Measurements from ENCODE around the gene C10orf67.
"Not testable (repeated sequence)": the region's sequence is repeated elsewhere in the genome, so short reads cannot be mapped to it uniquely, and the experiment has no call there.

The C10orf67 gene

GRCh38 chr10:23362879-23363792, 18.5 kb upstream of the C10orf67 start:
- no peak for DNase-seq (ENCODE audit: low read depth, low spot score)

- no peak for DNase-seq (ENCODE audit: low read depth, low spot score)
These were observed 17.7 kb upstream of the C10orf67 start for GRCh38 chr10:23362069-23362830.

- no peak for DNase-seq (ENCODE audit: low read depth, low spot score)
These were observed 17.1 kb upstream of the C10orf67 start for GRCh38 chr10:23361665-23362064.

- DNase-seq (ENCODE audit: low read depth, low spot score) = no peak
These were observed 15.2 kb upstream of the C10orf67 start for GRCh38 chr10:23359692-23360380.

- no peak for DNase-seq (ENCODE audit: low read depth, low spot score)
These were observed 13.8 kb upstream of the C10orf67 start for GRCh38 chr10:23358357-23358756.

GRCh38 chr10:23354630-23355279, 10.2 kb upstream of the C10orf67 start:
- DNase-seq (ENCODE audit: low read depth, low spot score) = no peak

- no peak for DNase-seq (ENCODE audit: low read depth, low spot score)
These were observed 7.4 kb upstream of the C10orf67 start for GRCh38 chr10:23351926-23352519.

- not testable (repeated sequence) for DNase-seq (ENCODE audit: low read depth, low spot score)
These were observed 6.1 kb upstream of the C10orf67 start for GRCh38 chr10:23350706-23351105.

- DNase-seq (ENCODE audit: low read depth, low spot score) = no peak
These were observed 1.3 kb upstream of the C10orf67 start for GRCh38 chr10:23345861-23346260.

- no peak for DNase-seq (ENCODE audit: low read depth, low spot score)
These were observed 881 bp downstream of the C10orf67 start for GRCh38 chr10:23343591-23344240.

GRCh38 chr10:23342213-23342884, 2.2 kb downstream of the C10orf67 start:
- no peak for DNase-seq (ENCODE audit: low read depth, low spot score)

- no peak for DNase-seq (ENCODE audit: low read depth, low spot score)
These were observed 3.6 kb downstream of the C10orf67 start for GRCh38 chr10:23341004-23341403.

GRCh38 chr10:23340354-23340753, 4.2 kb downstream of the C10orf67 start:
- no peak for DNase-seq (ENCODE audit: low read depth, low spot score)

- DNase-seq (ENCODE audit: low read depth, low spot score) = no peak
These were observed 5.7 kb downstream of the C10orf67 start for GRCh38 chr10:23338886-23339285.

- DNase-seq (ENCODE audit: low read depth, low spot score) = no peak
These were observed 6.3 kb downstream of the C10orf67 start for GRCh38 chr10:23338155-23338828.

- DNase-seq (ENCODE audit: low read depth, low spot score) = no peak
These were observed 7.0 kb downstream of the C10orf67 start for GRCh38 chr10:23337616-23338015.

GRCh38 chr10:23331567-23332301, 12.9 kb downstream of the C10orf67 start:
- DNase-seq (ENCODE audit: low read depth, low spot score) = no peak

GRCh38 chr10:23330948-23331347, 13.6 kb downstream of the C10orf67 start:
- no peak for DNase-seq (ENCODE audit: low read depth, low spot score)
